ENCODE data around the gene CRY2.

The CRY2 gene

DNA sequence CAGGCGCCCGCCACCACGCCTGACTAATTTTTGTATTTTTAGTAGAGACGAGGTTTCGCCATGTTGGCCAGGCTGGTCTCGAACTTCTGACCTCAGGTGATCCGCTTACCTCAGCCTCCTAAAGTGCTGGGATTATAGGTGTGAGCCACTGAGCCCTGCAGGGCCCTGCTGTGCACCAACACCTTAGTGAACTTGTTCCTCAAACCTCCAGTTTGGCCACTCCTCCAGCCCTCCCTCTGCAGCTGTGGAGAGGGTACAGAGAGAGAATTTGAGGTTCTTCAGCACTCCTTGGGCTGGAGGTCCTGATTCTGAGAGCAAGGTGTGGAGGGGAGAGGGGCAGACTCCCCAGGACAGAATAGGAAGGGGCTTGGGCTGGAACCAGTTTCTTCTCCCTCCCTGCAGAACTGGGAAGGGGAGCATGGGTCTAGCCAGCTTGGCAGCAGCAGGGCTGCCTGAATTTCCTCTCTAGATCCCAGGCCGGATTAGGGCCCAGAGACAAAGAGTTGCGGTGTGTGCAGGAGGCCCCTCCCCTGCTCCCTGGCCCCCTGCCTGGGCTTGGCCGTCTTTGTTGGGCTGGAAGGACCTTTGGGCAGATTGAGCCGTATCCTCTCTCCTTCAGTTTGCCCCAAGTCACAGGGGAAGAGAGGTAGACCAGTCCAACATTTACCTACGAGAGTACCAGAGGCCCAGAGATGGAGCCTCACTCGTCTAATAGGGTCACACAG, 72.7 kb downstream of the CRY2 start:
- no peak for DNase-seq

DNA sequence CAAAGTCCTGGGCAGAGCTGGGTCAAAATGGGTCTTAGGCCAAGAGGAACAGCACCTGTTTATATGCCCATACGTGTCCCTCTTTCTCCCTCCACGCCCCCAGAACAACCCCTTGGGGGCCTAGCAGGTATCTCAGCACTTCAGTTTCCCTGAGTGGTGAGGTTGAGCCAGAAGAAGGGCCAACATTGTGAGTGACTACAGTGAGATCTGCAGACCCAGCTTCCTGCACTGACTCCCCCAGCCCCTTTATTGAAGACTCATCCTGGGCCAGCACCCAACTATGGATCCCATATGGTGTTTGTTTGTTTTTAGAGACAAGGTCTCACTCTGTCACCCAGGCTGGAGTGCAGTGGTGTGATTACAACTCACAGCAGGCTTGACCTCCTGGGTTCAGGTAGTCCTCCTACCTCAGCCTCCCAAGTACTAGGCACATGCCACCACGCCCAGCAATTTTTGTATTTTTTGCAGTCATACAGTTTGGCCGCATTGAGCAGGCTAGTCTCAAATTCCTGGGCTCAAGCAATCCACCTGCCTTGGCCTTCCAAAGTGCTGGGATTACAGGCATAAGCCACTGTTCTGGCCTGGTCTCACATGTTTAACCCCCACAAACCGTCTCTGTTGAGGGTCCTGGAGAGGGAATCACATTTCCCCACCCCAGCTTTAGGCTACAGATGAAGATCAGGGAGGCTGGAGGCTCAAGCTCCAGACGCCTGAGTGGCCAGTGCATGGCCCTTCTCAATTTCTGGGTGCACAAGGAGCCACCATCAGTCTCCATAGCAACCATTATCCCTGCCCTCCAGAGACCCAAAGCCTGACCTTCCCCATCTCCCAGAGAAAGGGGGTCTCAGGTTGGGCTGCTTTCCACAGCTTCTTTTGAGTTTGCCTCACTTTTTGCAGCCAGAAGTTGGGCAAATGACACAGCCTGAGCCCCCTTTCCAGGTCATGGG, 73.5 kb downstream of the CRY2 start:
- DNase-seq: no peak

- DNase-seq: no peak
Measured at GRCh38 chr11:45921561-45922424, 74.5 kb downstream of the CRY2 start.

GRCh38 chr11:45922425-45923082, 75.3 kb downstream of the CRY2 start, which contains the start of gene LARGE2:
TSS of gene LARGE2 (plus strand) at chr11:45922656. CDS start at chr11:45922883, 227 bp downstream.
- DNase-seq: peak in 1 of 4 experiments; percentile 29

DNA sequence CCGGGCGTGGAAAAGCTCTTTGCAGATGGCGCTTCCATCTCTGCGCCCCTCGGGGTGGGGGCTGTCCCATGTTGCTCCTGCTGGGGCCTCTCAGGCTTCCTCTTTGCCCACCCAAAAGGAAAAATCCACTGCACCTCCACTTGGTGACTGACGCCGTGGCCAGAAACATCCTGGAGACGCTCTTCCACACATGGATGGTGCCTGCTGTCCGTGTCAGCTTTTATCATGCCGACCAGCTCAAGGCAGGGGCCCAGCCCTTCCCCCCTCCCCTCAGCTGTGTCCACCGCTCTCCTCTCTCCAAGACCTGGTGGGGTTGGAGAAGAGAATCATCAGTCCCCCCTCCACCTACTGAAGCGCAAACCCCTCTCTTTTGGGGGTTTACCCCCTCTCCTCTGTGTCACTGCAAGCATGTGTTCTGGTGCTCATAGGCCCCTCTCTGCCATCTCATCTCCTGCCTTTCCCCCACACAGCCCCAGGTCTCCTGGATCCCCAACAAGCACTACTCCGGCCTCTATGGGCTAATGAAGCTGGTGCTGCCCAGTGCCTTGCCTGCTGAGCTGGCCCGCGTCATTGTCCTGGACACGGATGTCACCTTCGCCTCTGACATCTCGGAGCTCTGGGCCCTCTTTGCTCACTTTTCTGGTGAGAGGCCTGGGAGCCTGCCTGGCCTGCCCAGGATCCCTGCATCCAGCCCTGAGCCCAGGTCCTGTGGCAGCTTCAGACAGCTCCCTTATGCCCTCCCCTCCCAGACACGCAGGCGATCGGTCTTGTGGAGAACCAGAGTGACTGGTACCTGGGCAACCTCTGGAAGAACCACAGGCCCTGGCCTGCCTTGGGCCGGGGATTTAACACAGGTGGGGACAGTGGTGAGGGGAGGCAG, 77.0 kb downstream of the CRY2 start:
- DNase-seq: no peak

- no peak for DNase-seq
Measured at GRCh38 chr11:45924927-45925326, 77.7 kb downstream of the CRY2 start.

DNA sequence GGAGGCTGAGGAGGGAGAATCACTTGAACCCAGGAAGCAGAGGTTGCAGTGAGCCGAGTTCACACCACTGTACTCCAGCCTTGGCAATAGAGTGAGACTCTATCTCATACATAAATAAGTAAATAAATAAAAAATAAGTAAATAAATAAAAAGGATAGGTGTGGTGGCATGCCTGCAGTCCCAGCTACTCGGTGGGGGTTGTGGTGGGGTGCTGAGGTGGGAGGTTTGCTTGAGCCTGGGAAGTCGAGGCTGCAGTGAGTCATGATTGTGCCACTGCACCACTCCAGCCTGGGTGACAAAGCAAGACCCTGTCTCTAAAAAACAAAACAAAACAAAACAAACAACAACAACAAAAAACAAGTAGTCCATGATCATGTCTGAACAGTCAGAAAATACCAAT, 78.3 kb downstream of the CRY2 start:
- DNase-seq: no peak

DNA sequence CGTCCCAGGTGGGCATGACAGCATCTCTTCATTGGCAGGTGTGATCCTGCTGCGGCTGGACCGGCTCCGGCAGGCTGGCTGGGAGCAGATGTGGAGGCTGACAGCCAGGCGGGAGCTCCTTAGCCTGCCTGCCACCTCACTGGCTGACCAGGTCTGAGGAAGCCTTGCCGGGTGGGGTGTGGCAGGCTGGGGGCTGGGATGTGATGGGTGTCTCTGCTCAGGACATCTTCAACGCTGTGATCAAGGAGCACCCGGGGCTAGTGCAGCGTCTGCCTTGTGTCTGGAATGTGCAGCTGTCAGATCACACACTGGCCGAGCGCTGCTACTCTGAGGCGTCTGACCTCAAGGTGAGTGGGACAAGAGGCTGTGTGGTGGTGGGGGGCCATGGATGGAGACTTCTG, 78.7 kb downstream of the CRY2 start:
- no peak for DNase-seq

GRCh38 chr11:45926536-45927331, 79.5 kb downstream of the CRY2 start:
- no peak for DNase-seq

- DNase-seq: no peak
Measured at GRCh38 chr11:45927332-45927683, 80.0 kb downstream of the CRY2 start.

DNA sequence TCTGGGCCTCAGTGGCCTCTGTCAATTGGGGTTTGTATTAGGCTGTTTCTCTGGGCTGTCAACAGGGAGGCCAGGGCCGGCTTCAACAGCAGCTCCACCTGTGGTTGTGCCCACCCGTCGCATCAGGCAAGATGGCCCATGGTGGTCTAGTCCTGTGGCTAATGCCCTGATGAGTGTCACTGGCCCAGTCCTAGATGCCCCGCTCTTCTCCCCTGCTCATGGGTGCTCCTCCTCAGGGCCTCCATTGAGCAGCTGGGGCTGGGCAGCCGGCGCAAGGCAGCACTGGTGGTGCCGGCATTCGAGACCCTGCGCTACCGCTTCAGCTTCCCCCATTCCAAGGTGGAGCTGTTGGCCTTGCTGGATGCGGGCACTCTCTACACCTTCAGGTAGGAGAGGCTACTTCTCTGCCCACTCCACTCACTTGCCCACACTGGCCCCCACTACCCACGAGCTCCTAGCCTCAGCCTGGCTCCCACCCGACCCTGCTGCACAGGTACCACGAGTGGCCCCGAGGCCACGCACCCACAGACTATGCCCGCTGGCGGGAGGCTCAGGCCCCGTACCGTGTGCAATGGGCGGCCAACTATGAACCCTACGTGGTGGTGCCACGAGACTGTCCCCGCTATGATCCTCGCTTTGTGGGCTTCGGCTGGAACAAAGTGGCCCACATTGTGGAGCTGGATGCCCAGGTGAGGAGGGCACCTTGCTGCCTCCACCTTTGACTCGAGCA, 80.6 kb downstream of the CRY2 start:
- DNase-seq: no peak

GRCh38 chr11:45928535-45929215, 81.4 kb downstream of the CRY2 start:
- DNase-seq: no peak

DNA sequence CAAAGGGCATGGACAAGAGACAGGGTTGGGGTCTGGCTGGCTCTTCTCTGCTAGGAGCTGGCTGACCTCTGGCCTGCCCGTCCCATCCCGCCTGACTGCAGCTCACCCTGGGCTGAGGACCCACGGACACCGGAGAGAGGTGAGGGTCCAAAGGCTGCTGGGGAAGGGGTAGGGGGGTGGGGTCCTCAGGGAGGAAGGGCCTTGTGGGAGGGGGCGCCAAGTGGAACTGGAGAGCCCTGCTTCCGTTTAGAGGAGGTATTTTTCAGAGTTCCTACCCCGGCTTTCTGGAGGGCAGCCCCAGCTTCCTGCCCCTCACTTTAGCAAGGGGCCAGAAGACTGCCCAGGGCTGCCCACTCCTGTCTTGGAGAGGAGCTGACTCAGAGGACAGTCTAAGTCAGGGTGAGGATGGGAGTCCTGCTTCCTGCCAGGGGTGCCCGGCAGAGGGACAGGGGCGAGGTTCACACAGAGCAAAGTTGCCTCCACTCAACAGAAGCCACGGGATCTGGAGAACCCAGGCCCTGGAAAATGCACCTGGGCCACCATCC, 82.3 kb downstream of the CRY2 start:
- DNase-seq: no peak

DNA sequence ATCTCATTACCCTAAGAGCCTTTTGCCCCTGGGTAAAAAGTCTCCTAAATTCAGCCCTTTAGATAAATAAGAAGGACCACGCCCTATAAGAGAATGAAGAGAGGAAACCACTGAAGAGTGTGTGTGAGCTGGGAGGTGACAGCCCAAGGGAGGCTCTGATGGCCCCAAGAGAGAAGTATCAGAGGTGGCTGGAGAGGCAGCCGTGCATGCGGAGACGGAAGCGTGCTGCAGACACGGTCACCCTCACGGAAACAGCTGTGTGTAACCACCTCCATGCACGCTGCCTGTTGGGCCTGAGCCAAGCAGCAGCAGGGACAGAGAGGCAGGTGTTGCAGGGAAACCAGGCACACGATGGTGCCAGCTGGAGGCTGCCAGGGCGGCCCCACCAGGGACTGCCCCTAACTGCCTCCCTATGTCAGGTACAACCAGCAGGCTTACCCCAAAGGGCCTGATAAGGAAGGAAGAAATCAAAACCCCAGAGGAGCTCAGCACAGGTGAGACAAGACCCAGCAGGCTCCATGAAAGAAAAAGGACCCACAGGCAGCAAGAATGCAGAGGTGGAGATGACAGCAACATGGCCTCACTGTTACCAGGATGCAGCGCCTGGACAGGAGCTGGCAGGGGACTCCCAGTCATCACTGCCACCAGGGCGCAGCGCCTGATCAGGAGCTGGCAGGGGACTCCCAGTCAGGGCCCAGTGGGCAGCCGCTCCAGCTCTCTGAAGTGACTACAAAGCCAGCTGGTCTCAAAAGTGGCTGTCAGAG, 82.9 kb downstream of the CRY2 start:
- DNase-seq: no peak

- no peak for DNase-seq
Measured at GRCh38 chr11:45930951-45931570, 83.8 kb downstream of the CRY2 start.

GRCh38 chr11:45931739-45932138, 84.5 kb downstream of the CRY2 start:
- DNase-seq: no peak

DNA sequence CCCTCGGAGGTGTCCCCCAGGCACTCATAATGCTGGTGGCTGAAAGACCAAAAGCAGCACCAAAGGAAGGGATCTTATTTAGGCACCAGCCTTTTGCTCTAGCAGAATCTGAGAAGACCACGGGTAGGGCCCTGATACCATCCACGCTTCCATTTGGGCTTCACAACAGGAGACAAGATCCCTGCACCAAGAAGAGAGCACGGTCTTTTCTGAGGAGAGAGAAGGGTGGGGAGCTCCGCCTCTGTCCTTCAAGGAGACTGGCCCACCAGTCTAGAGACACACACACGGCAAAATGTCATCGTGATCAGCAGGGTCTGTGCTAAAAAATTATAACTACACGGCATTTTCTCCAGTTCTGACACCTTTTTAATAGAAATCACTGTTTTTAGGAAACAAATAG, 84.9 kb downstream of the CRY2 start:
- no peak for DNase-seq

Data from activated naive CD4-positive, alpha-beta T cell (primary cell).